Right lung (tissue), 5 donors: Measurements from ENCODE around the gene ENOSF1. TPM values are rescaled to one million over a fixed set of nuclear protein-coding genes. Genes with fewer than 3 reads are reported as not detected.

Source experiments
- DNase-seq, 2 donors: peaks; one replicate each; pipeline ENCODE4 v3.0.0-alpha.2; 2013
- polyA plus RNA-seq, 5 donors: library from polyadenylated mRNA; unstranded; fragments of 120-200 nt; gene quantifications; one replicate each; pipeline versions ENCODE4 v1.2.1 to v1.2.3, GENCODE V29; 2013; ENCODE audit warnings: inconsistent platforms in 1 of 5, low replicate concordance in 1 of 5; ENCODE audit not compliant: insufficient read length in 5 of 5, insufficient read depth in 1 of 5

ENOSF1 gene
- polyA plus RNA-seq, 5 donors, result 100 to 128 (median 116) TPM

DNA sequence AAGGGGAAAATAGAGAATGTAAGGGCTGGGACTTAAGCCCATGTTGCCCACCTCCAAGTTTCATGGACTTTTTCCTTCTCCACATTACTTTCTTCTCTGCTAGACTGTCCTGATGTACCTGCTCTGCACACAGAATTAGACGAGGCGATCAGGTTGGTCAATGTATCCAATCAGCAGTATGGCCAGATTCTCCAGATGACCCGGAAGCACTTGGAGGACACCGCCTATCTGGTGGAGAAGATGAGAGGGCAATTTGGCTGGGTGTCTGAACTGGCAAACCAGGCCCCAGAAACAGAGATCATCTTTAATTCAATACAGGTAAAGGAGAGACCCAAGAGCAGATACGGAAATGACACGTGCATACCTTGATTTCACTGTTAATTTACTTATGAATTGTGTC, 71.2 kb downstream of the ENOSF1 start:
- no peak for DNase-seq

DNA sequence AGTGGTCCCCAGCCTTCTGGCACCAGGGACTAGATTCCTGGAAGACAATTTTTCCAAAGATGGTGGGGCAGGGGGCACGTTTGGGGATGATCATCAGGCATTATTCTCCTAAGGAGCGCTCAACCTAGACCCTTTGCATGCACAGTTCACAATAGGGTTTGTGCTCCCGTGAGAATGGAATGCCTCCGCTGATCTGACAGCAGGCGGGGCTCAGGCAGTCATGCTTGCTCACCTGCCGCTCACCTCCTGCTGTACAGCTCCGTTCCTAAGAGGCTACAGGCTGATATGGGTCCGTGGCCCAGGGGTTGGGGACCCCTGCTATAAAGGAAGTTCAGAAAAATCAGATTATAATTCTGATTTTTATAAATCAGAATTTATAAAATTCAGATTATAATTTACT, 77.3 kb downstream of the ENOSF1 start:
- no peak for DNase-seq

DNA sequence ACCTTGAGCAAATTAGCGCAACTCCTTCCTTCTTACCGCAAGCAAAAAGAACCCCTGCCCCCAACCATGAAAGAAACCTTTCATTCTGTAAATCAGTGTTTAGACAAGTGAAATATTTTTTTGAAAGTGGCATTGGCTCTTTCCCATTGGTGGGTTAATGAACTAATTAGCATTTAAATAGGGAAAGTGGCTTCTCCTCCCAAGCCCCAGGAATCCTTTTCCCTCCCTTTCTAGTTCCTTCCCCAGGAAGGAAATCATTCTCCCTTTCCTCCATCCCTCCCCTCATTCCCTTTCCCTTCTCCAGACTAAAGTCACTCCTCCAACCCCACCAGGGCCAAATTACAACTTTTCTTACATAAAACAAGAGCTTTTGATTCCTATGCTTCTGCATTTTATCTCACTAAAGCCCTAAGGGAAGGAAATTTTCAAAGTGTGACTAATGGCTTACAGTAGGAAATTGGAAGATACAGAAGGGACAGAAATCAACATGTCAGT, 77.8 kb downstream of the ENOSF1 start:
- no peak for DNase-seq

DNA sequence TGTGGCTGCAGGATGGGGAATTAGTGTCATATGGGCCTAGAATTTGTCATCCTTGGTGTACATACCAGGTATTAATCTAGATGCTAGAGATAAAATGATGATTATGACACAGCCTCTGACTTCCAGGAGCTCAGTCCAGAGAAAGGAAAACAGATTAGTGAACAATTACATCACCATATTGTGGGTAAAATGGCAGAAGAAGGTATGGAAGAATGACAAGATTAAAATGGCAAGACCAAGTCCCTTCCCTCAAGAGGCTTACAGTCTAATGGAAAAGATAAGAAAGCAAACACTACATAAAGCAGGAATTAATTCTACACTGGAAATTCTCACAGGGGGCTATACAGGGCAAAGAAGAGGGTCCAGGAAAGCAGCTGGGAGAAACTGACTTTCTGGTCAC, 80.9 kb downstream of the ENOSF1 start:
- no peak for DNase-seq

DNA sequence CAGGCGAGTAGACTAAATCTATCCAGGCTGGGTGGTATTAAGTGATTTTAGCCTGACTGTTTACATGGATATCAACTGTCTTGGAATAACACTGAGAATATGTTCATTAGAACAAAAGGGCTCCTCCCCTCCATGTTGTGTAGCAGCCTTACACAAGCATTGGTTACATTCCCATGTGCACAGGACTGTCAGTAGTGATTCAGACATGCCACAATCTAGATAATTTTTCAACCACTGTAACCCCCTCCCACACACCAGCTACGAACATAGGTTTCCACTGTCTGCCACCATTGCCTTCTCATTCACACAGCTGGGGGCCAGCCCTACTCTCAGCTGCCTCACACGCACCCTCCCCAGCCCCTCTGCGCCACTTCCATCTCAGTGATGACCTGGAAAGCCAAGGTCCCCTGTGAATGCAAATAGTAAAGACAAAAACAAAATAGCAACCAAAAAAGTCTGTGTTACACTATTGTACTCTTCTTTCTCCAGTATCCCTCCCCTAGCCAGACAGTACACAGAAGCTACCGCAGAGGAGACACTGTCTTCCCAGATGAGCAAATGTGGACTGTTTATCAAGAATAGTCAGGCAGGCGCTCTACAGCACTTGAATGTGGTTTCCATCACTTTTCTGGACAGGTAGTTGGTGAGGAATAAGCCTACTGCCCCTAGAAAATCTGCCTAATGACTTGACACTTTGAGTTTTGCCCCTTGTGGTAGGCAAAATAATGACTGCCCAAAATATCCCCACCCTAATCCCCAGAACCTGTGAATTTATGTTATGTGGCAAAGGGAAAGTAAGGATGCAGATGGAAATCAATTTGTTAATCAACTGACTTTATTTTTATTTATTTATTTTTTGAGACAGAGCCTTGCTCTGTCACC, 82.9 kb downstream of the ENOSF1 start:
- DNase-seq, result no peak

DNA sequence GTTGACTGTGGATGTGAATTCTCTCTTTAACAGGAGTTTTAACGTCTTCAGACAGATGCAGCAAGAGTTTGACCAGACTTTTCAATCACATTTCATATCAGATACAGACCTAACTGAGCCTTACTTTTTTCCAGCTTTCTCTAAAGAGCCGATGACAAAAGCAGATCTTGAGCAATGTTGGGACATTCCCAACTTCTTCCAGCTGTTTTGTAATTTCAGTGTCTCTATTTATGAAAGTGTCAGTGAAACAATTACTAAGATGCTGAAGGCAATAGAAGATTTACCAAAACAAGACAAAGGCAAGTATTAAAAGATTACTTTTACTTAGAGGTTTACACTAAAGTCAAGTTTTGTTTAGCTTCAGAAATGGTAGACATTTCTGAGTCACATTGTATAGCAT, 85.2 kb downstream of the ENOSF1 start:
- DNase-seq, result peak in 1 of 2 donors; percentile 65

DNA sequence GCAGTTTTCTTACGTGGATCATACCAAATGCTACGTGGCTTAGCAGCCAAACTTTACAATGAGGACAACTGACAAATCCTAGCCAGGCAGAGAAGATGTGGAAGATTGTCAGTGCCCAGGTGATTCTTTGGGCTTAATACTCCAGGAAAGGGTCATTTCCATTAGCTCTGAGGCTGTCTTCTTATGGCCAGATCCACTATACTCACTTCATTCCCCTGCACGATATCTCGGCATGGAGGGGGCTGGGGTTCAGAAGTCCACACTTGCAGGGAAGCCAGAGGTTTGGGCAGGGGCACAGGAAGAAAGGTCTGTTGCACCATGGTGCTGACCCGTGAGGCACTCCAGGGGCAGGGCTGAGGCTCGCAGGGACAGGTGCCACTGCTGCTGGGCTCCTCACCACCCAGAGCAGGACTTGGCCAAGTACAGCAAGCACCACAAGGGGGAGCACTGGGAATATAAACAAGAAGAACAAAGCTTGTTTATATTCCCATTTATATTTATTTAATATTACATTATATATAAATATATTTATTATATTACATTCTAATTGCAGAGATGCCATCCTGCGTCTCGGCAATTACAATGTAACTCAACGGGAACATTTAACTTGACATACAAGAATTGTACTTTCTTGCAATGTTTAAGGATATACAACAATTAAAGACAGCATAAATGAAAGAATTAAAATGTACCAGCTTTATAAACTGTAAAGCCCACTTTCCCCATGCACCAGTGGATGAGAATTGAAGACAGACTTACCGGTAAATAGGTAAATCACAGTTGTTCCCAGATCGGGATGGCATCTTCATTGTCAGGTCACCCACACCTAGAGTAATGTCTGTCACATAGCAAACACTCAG, 88.4 kb downstream of the ENOSF1 start:
- DNase-seq, result no peak

DNA sequence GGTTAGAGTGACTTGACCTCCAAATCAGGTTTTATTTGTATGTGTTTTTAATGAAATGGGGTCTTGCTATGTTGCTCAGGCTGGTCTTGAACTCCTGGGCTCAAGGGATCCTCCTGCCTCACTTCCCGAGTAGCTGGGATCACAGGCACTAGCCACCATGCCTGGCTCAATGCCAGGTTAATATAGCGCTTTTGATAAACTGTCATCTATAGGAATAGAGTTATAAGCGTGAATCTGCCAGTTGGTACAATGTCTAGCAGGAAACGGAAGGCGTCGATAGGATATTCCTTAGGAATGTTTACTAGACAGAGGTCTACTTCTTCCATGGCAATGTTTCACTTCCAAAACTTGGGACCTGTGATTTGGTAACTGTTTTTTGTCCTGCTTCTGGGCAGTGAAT, 90.1 kb downstream of the ENOSF1 start:
- DNase-seq, result no peak

DNA sequence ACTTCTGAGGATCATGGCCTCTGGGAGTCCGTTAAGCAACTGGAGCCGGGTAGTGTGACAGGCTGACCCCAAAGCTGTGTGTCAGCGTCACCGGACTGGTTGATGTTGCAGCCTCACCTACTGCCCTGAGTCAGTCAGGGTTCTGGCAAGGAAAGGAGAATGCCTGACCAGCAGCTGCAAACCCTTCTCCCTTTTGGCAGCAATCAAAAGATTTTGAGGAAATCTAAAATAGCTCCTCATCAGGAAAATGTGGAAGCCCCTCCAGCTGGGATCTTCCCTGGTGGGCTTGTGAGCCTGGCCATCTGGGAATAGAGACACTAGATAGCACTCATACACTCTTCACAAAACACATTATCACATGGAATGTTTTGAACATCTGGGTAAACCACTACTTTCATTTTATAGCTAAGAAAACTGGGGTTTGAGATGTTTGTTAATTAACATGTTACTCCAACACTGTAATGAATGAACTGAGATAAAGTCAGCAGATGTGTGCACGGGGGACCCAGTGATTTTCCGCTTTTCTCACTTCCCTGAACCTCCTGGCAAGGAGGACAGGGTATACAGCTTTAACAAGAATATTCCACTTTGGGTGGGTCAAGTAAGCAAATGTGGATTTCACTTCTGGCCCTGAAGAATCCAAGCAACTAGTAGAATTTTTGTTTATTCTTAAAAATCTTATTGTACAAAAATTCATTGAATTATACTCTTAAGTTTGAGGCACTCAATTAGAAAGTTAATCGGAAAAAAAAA, 91.0 kb downstream of the ENOSF1 start:
- peak; percentile 78 to 80 for DNase-seq

Other genes starting within 250 kb of the ENOSF1 start
- gene COLEC12, start 211.9 kb downstream of the ENOSF1 start, polyA plus RNA-seq, result 100 to 1,000 TPM in 4 of 5 donors, 10 to 100 TPM in 1; 96.7 to 119 (median 107) TPM
- not detected for gene CETN1, start 132.2 kb downstream of the ENOSF1 start, polyA plus RNA-seq
- 10 to 100 TPM; 10.4 to 13.5 (median 13.4) TPM for gene CLUL1, start 115.6 kb downstream of the ENOSF1 start, polyA plus RNA-seq
- 100 to 1,000 TPM; 109 to 204 (median 133) TPM for gene TYMS, start 55.0 kb downstream of the ENOSF1 start, polyA plus RNA-seq
- 10 to 100 TPM; 44.0 to 75.4 (median 59.9) TPM for gene YES1, start 99.6 kb upstream of the ENOSF1 start, polyA plus RNA-seq
- gene ADCYAP1, start 192.2 kb upstream of the ENOSF1 start, polyA plus RNA-seq, result under 1 TPM; 0.05 to 0.21 (median 0.13) TPM